PC-9 (cell line): ENCODE measurements around the gene CACNA1E. TPM values are rescaled to one million over a fixed set of nuclear protein-coding genes. Genes with fewer than 3 reads are reported as not detected.

Experiments
- BruUV-seq: library from RNA; stranded (reverse); fragments of 400-500 nt; replicated peaks from 2 replicates; lab custom pipeline; 2021; lab: Mats Ljungman, UMichigan
- CTCF ChIA-PET: fragments of 300-600 bp; sonication (Branson Sonifier 250); formaldehyde crosslinking; loops from one replicate; lab custom pipeline; 2022; ENCODE audit warnings: antibody characterized with exemption; lab: Charles Lee
- POLR2A ChIA-PET: fragments of 300-600 bp; sonication (Branson Sonifier 250); formaldehyde crosslinking; loops from one replicate; lab custom pipeline; 2022; ENCODE audit warnings: antibody characterized with exemption; ENCODE audit not compliant: unreplicated experiment; lab: Charles Lee
- DNase-seq, 2 experiments: peaks; one replicate each; pipeline versions ENCODE4 v3.0.0 to v3.0.0-alpha.2; 2015 to 2022; ENCODE audit warnings: mixed read lengths in 1 of 2
- H2AFZ ChIP-seq: fragments of 200-600 bp; sonication (generic); 2 replicates; pipeline ENCODE4 v1.8.1; 2017; ENCODE audit warnings: antibody characterized with exemption
- H3F3A ChIP-seq: fragments of 200-600 bp; sonication (generic); 2 replicates; pipeline ENCODE4 v1.8.1; 2017; ENCODE audit warnings: antibody characterized with exemption, mild to moderate bottlenecking, low read depth; ENCODE audit not compliant: insufficient read depth
- H3K27ac ChIP-seq: fragments of 200-600 bp; sonication (generic); 2 replicates; pipeline ENCODE4 v1.6.1; 2016; ENCODE audit warnings: mixed run types
- H3K27me3 ChIP-seq: fragments of 200-600 bp; sonication (generic); 2 replicates; pipeline ENCODE4 v1.6.1; 2016; ENCODE audit warnings: low read depth, mixed run types; ENCODE audit not compliant: insufficient read depth
- H3K36me3 ChIP-seq: fragments of 200-600 bp; sonication (generic); 2 replicates; pipeline ENCODE4 v1.6.1; 2016; ENCODE audit warnings: low read depth, mixed run types
- H3K4me1 ChIP-seq: fragments of 200-600 bp; sonication (generic); replicated peaks from 2 replicates; pipeline ENCODE4 v1.6.1; 2016; ENCODE audit warnings: mixed run types; ENCODE audit not compliant: insufficient read depth
- H3K4me2 ChIP-seq: fragments of 200-600 bp; sonication (generic); 2 replicates; pipeline ENCODE4 v1.6.1; 2017; ENCODE audit warnings: mixed run types
- H3K4me3 ChIP-seq: fragments of 200-600 bp; sonication (generic); 2 replicates; pipeline ENCODE4 v1.6.1; 2016; ENCODE audit warnings: mixed run types
- H3K79me2 ChIP-seq: fragments of 200-600 bp; sonication (generic); 2 replicates; pipeline ENCODE4 v1.6.1; 2017; ENCODE audit warnings: low read depth, mixed run types
- H3K9me2 ChIP-seq: fragments of 200-600 bp; sonication (generic); 2 replicates; pipeline ENCODE4 v1.8.1; 2017; ENCODE audit warnings: mild to moderate bottlenecking; ENCODE audit not compliant: insufficient read depth
- H3K9me3 ChIP-seq: fragments of 200-600 bp; sonication (generic); 2 replicates; pipeline ENCODE4 v1.8.1; 2016; ENCODE audit warnings: low read depth; ENCODE audit not compliant: insufficient read depth
- H4K20me1 ChIP-seq: fragments of 200-600 bp; sonication (generic); 2 replicates; pipeline ENCODE4 v1.8.1; 2017; ENCODE audit not compliant: insufficient read depth
- EZH2 ChIP-seq: fragments of 200-600 bp; sonication (generic); IDR thresholded peaks from 2 replicates; pipeline ENCODE4 v1.8.0; 2017; ENCODE audit warnings: antibody characterized with exemption, low read depth
- intact Hi-C: fragments of 100-400 bp; cut with micrococcal nuclease; formaldehyde crosslinking; loops from one replicate; pipeline ENCODE4 v1.10.0; 2022; ENCODE audit not compliant: unreplicated experiment
- total RNA-seq: library from RNA; stranded (reverse); gene quantifications from 2 replicates; pipeline ENCODE4 v1.2.3, GENCODE V29; 2021
- TF ChIP-seq, protein P1 (sequence below): fragments of 200-600 bp; sonication (generic); conservative IDR thresholded peaks from 2 replicates; pipeline ENCODE4 v1.6.1; 2017; ENCODE audit warnings: mixed run types, antibody characterized with exemption, mild to moderate bottlenecking, moderate library complexity

CACNA1E gene
- total RNA-seq, 1 experiment from 2014 or later, result not detected

GRCh38 chr1:181768211-181768929 is 285.1 kb downstream of the CACNA1E start:
- Histone ChIP-seq H3K27ac (no peak overlapping the region), H3K9me3 (no peaks in the 10 kb centered on the region), H3F3A (no peaks in the 10 kb centered on the region), H4K20me1 (no peaks in the 10 kb centered on the region), H3K4me1 (no peaks in the 10 kb centered on the region), H2AFZ (no peak overlapping the region), H3K36me3 (no peaks in the 10 kb centered on the region), H3K9me2 (no peaks in the 10 kb centered on the region), H3K4me3 (no peak overlapping the region), H3K79me2 (no peaks in the 10 kb centered on the region), H3K4me2 (no peak overlapping the region), H3K27me3 (no peaks in the 10 kb centered on the region)
- TF ChIP-seq, protein P1, sequence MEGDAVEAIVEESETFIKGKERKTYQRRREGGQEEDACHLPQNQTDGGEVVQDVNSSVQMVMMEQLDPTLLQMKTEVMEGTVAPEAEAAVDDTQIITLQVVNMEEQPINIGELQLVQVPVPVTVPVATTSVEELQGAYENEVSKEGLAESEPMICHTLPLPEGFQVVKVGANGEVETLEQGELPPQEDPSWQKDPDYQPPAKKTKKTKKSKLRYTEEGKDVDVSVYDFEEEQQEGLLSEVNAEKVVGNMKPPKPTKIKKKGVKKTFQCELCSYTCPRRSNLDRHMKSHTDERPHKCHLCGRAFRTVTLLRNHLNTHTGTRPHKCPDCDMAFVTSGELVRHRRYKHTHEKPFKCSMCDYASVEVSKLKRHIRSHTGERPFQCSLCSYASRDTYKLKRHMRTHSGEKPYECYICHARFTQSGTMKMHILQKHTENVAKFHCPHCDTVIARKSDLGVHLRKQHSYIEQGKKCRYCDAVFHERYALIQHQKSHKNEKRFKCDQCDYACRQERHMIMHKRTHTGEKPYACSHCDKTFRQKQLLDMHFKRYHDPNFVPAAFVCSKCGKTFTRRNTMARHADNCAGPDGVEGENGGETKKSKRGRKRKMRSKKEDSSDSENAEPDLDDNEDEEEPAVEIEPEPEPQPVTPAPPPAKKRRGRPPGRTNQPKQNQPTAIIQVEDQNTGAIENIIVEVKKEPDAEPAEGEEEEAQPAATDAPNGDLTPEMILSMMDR, result no peak
- no peak for TF ChIP-seq EZH2
- intact Hi-C loops, result no loop called here
- ChIA-PET CTCF (no interaction called here), POLR2A (no interaction called here)
- no TSS peak for BruUV-seq
- DNase-seq, result no peak

GRCh38 chr1:181768930-181769280 is 285.6 kb downstream of the CACNA1E start:
- no peaks in the 10 kb centered on the region for H4K20me1 ChIP-seq
- POLR2A ChIA-PET, result no interaction called here

GRCh38 chr1:181769846-181770245 is 286.5 kb downstream of the CACNA1E start:
- Histone ChIP-seq H4K20me1 (no peaks in the 10 kb centered on the region), H3K4me1 (no peaks in the 10 kb centered on the region), H3K27me3 (no peaks in the 10 kb centered on the region), H2AFZ (no peak overlapping the region), H3K4me2 (no peak overlapping the region), H3K79me2 (no peaks in the 10 kb centered on the region), H3K9me2 (no peaks in the 10 kb centered on the region), H3F3A (no peaks in the 10 kb centered on the region), H3K9me3 (no peaks in the 10 kb centered on the region), H3K27ac (no peak overlapping the region), H3K4me3 (no peak overlapping the region), H3K36me3 (no peaks in the 10 kb centered on the region)
- intact Hi-C loops, result no loop called here
- ChIA-PET POLR2A (no interaction called here), CTCF (no interaction called here)
- no TSS peak for BruUV-seq
- DNase-seq, result no peak
- TF ChIP-seq, protein P1, result no peak

More at GRCh38 chr1:181768930-181769280, 285.6 kb downstream of the CACNA1E start:
- intact Hi-C loops, result no loop called here
- Histone ChIP-seq H2AFZ (no peak overlapping the region), H3K9me3 (no peaks in the 10 kb centered on the region), H3F3A (no peaks in the 10 kb centered on the region), H3K9me2 (no peaks in the 10 kb centered on the region), H3K4me1 (no peaks in the 10 kb centered on the region), H3K79me2 (no peaks in the 10 kb centered on the region), H3K4me2 (no peak overlapping the region), H3K27ac (no peak overlapping the region), H3K4me3 (no peak overlapping the region), H3K27me3 (no peaks in the 10 kb centered on the region), H3K36me3 (no peaks in the 10 kb centered on the region)
- CTCF ChIA-PET, result no interaction called here
- BruUV-seq, result no TSS peak
- DNase-seq, result no peak
- no peak for TF ChIP-seq EZH2
- TF ChIP-seq, protein P1, result no peak
